ENCODE results near the gene SUGT1.
A peak's percentile ranks its signal among the peaks of the same experiment; 100 is the strongest.
"Not testable (repeated sequence)": the region's sequence is repeated elsewhere in the genome, so short reads cannot be mapped to it uniquely, and the experiment has no call there.

The SUGT1 gene

DNA sequence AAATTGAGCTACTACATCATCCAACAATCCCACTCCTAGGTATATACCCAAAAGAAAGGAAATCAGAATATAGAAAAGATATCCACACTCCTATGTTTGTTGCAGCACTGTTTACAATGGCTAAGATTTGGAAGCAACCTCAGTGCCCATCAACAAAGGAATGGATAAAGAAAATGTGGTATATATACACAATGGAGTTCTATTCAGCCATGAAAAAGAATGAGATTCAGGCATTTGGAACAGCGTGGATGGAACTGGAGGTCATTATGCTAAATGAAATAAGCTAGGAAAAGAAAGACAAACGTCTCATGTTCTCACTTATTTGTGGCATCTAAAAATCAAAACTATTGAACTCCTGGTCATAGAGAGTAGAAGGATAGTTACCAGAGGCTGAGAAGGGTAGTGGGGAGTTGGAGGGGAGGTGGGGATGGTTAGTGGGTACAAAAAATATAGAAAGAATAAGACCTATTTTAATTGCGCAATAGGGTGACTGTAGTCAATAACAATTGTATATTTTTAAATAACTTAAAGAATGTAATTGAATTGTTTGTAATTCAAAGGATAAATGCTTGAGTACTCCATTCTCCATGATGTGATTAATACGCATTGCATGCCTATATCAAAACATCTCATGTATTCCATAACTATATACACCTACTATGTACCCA, 37.4 kb upstream of the SUGT1 start:
- TF ChIP-seq, protein P1, sequence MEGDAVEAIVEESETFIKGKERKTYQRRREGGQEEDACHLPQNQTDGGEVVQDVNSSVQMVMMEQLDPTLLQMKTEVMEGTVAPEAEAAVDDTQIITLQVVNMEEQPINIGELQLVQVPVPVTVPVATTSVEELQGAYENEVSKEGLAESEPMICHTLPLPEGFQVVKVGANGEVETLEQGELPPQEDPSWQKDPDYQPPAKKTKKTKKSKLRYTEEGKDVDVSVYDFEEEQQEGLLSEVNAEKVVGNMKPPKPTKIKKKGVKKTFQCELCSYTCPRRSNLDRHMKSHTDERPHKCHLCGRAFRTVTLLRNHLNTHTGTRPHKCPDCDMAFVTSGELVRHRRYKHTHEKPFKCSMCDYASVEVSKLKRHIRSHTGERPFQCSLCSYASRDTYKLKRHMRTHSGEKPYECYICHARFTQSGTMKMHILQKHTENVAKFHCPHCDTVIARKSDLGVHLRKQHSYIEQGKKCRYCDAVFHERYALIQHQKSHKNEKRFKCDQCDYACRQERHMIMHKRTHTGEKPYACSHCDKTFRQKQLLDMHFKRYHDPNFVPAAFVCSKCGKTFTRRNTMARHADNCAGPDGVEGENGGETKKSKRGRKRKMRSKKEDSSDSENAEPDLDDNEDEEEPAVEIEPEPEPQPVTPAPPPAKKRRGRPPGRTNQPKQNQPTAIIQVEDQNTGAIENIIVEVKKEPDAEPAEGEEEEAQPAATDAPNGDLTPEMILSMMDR (IDR thresholded peaks at IDR 0.05), result no peak
- Histone ChIP-seq H3K27me3 (ENCODE audit: control insufficient read depth, insufficient read depth, low read length) (no peaks in the 10 kb centered on the region), H3K4me2 (ENCODE audit: low read length) (no peak overlapping the region), H2AFZ (no peak overlapping the region), H3K9me3 (ENCODE audit: control insufficient read depth, low read length) (no peaks in the 10 kb centered on the region), H3K27ac (no peak overlapping the region), H3K4me3 (ENCODE audit: low read depth, low read length) (no peak overlapping the region), H3K4me1 (no peaks in the 10 kb centered on the region), H3K79me2 (no peaks in the 10 kb centered on the region), H3K9ac (no peak overlapping the region), H3K36me3 (ENCODE audit: control insufficient read depth, insufficient read depth, low read length) (no peaks in the 10 kb centered on the region)

DNA sequence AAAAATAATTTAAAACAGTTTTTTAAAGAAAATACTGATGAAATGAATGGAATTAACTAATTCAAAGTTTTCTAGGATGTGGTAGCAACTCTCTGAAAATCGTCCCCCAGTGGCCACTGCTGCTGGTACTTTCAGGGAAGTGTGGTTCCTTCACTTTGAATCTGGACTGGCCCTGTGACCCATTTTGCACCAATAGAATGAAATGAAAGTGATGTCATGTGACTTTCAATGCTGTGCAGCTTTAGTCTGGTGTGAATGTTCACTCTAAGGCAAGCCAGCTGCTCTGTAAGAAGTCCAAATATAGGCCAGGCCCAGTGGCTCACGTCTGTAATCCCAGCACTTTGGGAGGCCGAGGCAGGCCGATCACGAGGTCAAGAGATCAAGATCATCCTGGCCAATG, 36.8 kb upstream of the SUGT1 start:
- H3K4me2 ChIP-seq (ENCODE audit: low read length), result no peak overlapping the region
- H3K4me3 ChIP-seq (ENCODE audit: low read depth, low read length), result no peak overlapping the region
- no peaks in the 10 kb centered on the region for H3K9me3 ChIP-seq (ENCODE audit: control insufficient read depth, low read length)
- no peak overlapping the region for H3K9ac ChIP-seq
- no peaks in the 10 kb centered on the region for H3K27me3 ChIP-seq (ENCODE audit: control insufficient read depth, insufficient read depth, low read length)
- no peak overlapping the region for H3K27ac ChIP-seq
- TF ChIP-seq, protein P1 (IDR thresholded peaks at IDR 0.05), result no peak
- H3K79me2 ChIP-seq, result no peaks in the 10 kb centered on the region
- H3K36me3 ChIP-seq (ENCODE audit: control insufficient read depth, insufficient read depth, low read length), result no peaks in the 10 kb centered on the region
- no peak overlapping the region for H2AFZ ChIP-seq
- no peaks in the 10 kb centered on the region for H3K4me1 ChIP-seq

DNA sequence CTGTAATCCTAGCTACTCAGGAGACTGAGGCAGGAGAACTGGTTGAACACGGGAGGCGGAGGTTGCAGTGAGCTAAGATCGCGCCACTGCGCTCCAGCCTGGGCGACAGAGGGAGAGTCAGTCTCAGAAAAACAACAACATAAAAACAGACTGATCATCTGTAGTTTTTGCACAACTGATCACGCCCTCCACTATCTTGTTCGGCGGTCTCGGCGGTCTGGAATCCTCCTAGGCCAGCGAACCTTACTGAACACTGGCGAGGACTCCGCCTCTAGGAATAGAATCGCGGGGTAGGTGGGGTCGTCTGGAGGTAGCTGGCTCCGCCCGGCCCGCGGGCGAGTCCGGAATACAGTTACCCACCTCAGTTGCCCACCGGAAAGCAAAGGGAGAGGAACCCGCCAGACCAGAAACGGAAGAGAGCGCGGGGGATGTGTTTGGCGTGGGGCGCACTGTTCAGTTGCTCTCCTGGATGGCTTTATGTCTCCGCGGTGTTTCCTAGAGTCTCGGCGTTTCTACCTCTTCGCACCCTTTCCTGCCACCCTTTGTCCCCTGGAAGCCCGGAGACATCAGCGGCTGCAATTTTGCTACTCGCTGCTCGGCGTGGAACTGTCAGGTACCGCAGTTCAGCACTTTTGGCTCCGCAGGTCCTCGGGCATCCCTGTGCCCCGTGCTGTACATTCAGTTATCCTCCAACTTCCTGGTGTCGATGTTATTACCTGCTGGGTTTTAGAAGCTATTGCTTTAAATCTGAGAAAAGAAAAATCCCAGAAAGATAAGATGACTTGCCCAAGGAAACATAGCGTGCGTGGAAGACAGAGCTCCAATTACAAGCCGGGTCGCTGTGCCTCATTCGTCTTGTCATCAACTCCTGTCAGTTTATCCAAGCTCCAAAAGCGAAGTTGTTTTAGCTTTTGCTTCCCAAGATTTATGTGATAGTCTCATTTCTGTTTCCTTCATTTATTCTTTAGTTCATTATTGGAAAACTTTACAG, 35.3 kb upstream of the SUGT1 start:
- Histone ChIP-seq H2AFZ (peak overlapping the region; percentile 82), H3K79me2 (no peaks in the 10 kb centered on the region), H3K9me3 (ENCODE audit: control insufficient read depth, low read length) (no peaks in the 10 kb centered on the region), H3K4me1 (no peaks in the 10 kb centered on the region), H3K36me3 (ENCODE audit: control insufficient read depth, insufficient read depth, low read length) (no peaks in the 10 kb centered on the region), H3K4me2 (ENCODE audit: low read length) (peak overlapping the region; percentile 80), H3K27ac (peak overlapping the region; percentile 65), H3K9ac (no peak overlapping the region), H3K4me3 (ENCODE audit: low read depth, low read length) (peak overlapping the region; percentile 70), H3K27me3 (ENCODE audit: control insufficient read depth, insufficient read depth, low read length) (no peaks in the 10 kb centered on the region)
- TF ChIP-seq, protein P1 (IDR thresholded peaks at IDR 0.05), result no peak

DNA sequence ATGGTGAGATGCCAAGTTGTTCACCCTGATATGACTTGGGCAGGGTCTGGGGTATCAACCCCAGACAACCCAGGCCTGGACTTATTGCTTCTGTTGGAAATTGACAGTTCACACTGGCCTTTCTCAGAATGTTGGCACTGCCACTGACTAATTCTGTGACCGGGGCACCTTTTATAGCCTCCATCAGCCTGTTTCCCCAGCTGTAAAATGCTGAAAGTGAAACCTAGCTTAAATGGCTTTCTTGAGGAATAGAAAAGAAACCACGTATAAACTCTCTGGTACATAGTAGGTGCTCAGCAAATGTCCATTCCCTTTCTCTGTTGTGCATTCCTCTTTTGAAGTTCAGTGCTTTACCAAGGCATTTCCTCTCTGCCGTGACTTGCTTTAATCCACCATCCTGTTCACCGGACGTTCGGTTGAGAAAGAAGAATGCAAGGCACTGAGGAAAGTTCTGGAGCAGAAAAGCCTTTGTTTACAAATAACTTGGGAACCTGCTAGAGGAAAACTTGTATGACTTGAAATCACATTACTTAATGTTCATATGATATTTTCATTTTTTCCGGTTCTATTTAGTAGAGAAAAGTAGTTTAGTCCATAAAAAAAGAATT, 21.4 kb upstream of the SUGT1 start:
- H3K4me3 ChIP-seq (ENCODE audit: low read depth, low read length); H3K4me1 ChIP-seq; H3K9me3 ChIP-seq (ENCODE audit: control insufficient read depth, low read length); H3K36me3 ChIP-seq (ENCODE audit: control insufficient read depth, insufficient read depth, low read length); H2AFZ ChIP-seq; H3K27me3 ChIP-seq (ENCODE audit: control insufficient read depth, insufficient read depth, low read length); H3K4me2 ChIP-seq (ENCODE audit: low read length); H3K79me2 ChIP-seq; H3K9ac ChIP-seq; H3K27ac ChIP-seq: not testable (repeated sequence)

DNA sequence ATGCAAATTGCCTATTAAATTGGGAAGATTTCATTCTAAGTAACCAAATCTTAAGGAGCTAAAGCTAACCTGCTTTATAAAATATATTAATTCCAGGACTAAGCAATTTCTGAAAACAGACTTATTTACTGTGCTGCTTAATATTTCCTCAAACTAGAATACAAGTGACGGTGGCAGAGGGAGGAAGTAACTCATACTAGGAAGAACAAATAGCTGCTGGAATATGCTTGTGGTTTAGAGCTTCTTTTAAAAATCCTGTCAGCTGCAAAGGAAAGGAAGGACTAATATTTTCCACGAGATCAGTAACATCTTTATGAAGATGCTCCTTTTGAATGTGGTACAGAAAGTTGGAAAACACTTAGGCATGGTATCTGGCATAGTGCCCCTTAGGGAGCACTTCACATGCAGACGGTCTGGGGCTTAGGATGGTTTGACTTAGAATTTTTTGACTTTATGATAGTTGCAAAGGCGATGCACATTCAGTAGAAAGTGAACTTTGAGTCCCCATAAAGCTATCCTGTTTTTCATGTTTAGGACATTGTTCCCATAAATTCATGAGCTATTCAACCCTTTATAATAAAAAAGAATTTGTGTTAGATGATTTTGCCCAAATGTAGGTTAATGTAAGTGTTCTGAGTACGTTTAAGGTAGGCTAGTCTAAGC, 13.8 kb upstream of the SUGT1 start:
- H3K27me3 ChIP-seq (ENCODE audit: control insufficient read depth, insufficient read depth, low read length), result no peaks in the 10 kb centered on the region
- no peak overlapping the region for H3K4me2 ChIP-seq (ENCODE audit: low read length)
- no peaks in the 10 kb centered on the region for H3K79me2 ChIP-seq
- no peak overlapping the region for H3K27ac ChIP-seq
- TF ChIP-seq, protein P1 (IDR thresholded peaks at IDR 0.05), result no peak
- no peaks in the 10 kb centered on the region for H3K4me1 ChIP-seq
- no peaks in the 10 kb centered on the region for H3K36me3 ChIP-seq (ENCODE audit: control insufficient read depth, insufficient read depth, low read length)
- H3K9me3 ChIP-seq (ENCODE audit: control insufficient read depth, low read length), result no peaks in the 10 kb centered on the region
- H3K9ac ChIP-seq, result no peak overlapping the region
- no peak overlapping the region for H2AFZ ChIP-seq
- H3K4me3 ChIP-seq (ENCODE audit: low read depth, low read length), result no peak overlapping the region

Measured in parathyroid adenoma (tissue), 2 donors.